GM19193 (cell line): ENCODE data around the gene FARSB.

Experiments
- POLR2A ChIP-seq: IDR thresholded peaks from 4 replicates; pipeline ENCODE4 v1.6.1; 2011; ENCODE audit not compliant: insufficient read depth, insufficient read length; ENCODE audit errors: extremely low read depth

FARSB gene

GRCh38 chr2:222671259-222672067, 15.6 kb upstream of the FARSB start, which contains the start of gene MOGAT1:
Gene MOGAT1, plus strand, starts transcription at chr2:222671658. Its CDS starts 128 bp downstream, at chr2:222671786.
- no peak for TF ChIP-seq POLR2A

DNA sequence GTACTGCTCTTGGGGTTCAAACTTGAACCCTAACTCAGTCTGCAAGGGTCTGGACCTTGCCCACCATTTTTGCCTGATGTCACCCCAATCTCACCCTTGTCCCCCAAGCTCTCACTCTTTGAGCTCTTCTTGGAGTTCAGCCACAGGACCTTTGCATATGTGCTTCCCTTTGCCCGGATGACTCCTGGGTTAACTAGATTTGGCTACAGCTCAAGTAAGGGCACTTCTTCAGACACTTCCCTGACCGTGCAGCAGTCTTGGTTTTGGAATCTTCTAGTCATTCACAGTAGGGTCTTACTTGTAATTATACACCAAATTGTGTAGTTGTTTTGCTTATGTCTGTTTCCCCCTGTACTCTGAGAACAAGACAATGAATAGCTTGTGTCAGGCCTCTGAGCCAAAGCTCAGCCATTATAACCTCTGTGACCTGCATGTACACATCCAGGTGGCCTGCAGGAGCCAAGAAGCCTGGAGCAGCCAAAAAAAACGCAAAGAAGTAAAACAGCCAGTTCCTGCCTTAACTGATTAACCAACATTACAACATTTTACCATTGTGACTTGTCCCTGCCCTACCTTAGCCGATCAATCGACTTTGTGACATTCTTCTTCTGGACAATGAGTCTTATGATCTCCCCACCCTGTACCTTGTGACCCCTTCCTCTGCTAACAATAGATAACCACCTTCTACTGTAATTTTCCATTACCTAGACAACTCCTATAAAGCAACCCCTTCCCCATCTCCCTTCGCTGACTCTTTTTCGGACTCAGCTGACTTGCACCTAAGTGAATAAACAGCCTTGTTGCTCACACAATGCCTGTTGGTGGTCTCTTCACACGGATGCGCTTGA, 14.5 kb upstream of the FARSB start:
- TF ChIP-seq POLR2A: no peak

DNA sequence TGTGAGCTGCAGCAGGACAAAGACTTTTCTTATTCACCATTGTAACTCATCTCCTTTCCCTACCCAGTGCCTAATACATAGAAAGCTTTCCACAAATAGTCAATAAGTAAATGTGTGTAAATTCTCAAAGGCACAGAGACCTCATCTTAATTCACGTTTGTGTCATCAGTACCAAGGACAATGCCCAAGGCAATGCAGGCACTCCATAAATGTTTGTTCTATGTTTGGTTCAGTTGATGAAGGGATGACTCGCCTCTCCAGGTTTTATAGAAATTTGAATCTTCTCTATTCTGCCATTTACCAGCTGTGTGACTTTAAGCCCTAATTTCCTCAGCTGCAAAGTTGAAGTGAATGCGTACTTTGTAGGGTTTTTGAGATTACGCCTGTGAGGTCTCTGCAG, 13.5 kb upstream of the FARSB start:
- TF ChIP-seq POLR2A: no peak

- TF ChIP-seq POLR2A: no peak
Observed at GRCh38 chr2:222668494-222669154, 12.7 kb upstream of the FARSB start.

DNA sequence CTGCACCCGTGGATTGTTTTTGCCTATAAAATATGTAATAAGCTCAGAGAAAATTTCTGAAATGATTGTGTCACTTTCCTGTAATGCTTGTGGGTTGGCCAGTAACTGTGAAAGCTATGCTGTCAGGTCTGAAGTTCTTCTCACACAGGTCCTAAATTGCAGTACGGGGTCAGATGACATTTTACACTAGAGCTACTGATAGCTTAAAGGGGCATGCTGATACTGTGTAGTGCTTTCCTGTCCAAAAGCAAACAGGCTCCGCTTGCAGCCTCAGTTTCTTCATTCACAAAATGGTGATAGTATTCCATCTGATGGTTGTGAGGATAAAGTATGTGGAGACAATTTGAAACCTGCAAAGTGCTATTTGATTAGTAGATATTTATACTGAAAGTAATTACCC, 7.6 kb upstream of the FARSB start:
- TF ChIP-seq POLR2A: no peak

- TF ChIP-seq POLR2A: no peak
Observed at GRCh38 chr2:222656526-222657446, 894 bp upstream of the FARSB start.

DNA sequence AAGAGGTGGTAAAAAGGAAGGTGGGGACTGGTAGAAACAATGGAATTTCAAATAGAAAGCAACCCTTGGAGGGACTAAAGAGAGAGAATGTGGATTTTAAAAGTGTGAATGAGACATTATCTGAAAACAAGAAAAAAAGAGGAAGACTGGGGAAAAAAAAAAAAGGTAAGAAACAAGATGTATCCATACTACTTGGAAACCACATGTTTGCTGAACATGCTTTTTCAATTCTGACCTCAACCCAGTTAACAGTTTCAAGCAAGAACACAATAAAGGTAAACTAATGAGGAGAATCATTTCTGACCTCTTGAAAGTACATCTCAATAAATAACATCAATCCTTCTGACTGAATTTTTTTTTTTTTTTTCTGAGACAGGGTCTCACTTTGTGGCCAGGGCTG, 2.6 kb downstream of the FARSB start:
- TF ChIP-seq POLR2A: no peak

DNA sequence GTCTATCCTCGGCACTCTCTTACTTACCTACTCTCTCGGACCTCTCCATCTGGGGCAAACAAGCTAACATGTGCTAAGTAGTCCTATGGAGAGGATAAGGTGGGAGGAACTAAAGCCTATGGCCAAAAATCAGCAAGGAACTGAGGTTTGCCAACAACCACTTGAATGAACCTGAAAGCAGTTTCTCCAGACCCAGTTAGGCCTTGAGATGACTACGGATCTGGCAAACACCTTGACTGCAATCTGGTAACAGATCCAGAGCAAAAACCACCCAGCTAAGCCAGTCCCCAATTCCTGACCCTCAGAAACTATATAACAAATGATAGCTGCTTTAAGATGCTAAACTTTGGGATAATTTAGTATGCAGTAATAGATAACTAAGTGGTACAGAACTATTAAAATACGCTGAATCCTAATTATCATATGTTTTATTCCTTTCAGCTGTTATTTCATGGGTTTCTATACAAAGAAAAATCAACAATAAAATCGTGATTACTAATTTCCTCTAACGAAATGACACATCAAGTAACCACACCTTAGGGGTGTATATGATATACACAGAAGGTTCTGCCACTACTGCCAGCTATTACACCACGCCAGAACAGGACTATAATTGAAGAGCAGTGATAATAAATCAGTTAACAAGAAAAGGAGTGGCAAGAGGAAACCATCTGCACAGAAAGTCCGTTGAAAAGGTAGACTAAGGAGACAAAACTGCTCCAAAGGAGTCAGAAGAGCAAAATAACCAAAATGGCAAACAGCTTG, 3.2 kb downstream of the FARSB start:
- TF ChIP-seq POLR2A: no peak

GRCh38 chr2:222651718-222652418, 4.0 kb downstream of the FARSB start:
- TF ChIP-seq POLR2A: no peak

DNA sequence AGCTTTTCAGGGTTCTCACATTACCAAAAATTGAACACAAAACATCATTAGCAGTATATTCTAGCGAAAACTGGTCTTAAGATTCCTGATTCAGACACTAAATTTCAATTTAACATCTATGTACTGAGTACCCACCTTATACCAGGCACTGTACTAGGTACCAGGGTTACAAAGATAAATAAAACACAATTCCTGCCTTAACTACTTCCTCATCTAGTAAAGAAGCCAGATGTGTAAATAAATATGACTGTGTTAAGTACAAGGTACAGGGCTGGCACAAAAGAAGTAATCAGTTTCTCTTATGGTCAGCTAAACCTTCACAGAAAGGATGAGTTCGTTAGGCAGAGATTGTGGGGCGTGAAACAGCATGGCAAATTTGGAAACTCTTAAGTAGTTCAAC, 6.1 kb downstream of the FARSB start:
- no peak for TF ChIP-seq POLR2A

GRCh38 chr2:222646008-222646407, 9.9 kb downstream of the FARSB start:
- TF ChIP-seq POLR2A: no peak

GRCh38 chr2:222643134-222643533, 12.8 kb downstream of the FARSB start:
- TF ChIP-seq POLR2A: no peak

DNA sequence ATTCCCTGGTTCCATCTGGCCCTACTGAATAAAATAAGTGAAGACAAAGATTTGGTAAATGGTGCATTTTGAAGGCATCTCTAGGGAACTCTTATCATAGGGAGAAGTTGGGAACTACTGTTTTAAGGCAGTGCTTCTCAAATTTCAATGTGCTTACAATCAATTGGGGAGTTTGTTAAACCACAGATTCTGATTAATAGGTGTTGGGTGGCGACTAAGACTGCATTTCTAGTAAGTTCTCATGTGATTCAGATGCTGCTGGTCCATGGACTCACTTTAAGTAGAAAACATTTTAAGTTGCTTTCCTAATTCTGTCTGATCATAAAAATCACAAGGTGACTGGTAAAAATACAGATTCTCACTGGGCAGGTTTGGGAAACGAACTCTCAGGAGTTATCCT, 14.6 kb downstream of the FARSB start:
- no peak for TF ChIP-seq POLR2A
